Left lung (tissue), 10 donors: ENCODE data around the gene CTAG1A. TPM values are rescaled to one million over a fixed set of nuclear protein-coding genes. Genes with fewer than 3 reads are reported as not detected.
"Not testable (repeated sequence)": the region's sequence is repeated elsewhere in the genome, so short reads cannot be mapped to it uniquely, and the experiment has no call there.

Source experiments
- ATAC-seq: fragments of 200-7000 bp; cut with Tn5 transposase; one replicate; pipeline ENCODE4 v1.9.1; 2020; ENCODE audit warnings: moderate library complexity
- DNase-seq, 4 donors: peaks; one replicate each; pipeline ENCODE4 v3.0.0-alpha.2; 2013 to 2020
- H3K27ac ChIP-seq, 2 donors: fragments of 200-600 bp; sonication (generic) in 1 of 2; one replicate each; pipeline versions ENCODE4 v1.5.0 to v1.8.0; 2020 to 2021
- H3K27me3 ChIP-seq, 2 donors: fragments of 200-600 bp; sonication (generic) in 1 of 2; one replicate each; pipeline versions ENCODE4 v1.5.0 to v1.8.0; 2020 to 2021
- H3K36me3 ChIP-seq, 2 donors: fragments of 200-600 bp; sonication (generic) in 1 of 2; one replicate each; pipeline versions ENCODE4 v1.5.0 to v1.8.0; 2020 to 2021
- H3K4me1 ChIP-seq, 2 donors: fragments of 200-600 bp; one replicate each; pipeline ENCODE4 v1.8.0; 2021
- H3K4me3 ChIP-seq, 2 donors: fragments of 200-600 bp; sonication (generic) in 1 of 2; one replicate each; pipeline versions ENCODE4 v1.5.0 to v1.8.0; 2020 to 2021; ENCODE audit warnings: mild to moderate bottlenecking in 1 of 2
- H3K9me3 ChIP-seq, 2 donors: fragments of 200-600 bp; sonication (generic) in 1 of 2; one replicate each; pipeline versions ENCODE4 v1.5.0 to v1.8.0; 2020 to 2021
- intact Hi-C, 2 donors: fragments of 100-400 bp; cut with DNase I; formaldehyde crosslinking; loops; one replicate each; pipeline versions ENCODE4 v1.11.2 to v1.14.2; 2022
- polyA plus RNA-seq, 6 donors: library from polyadenylated mRNA; unstranded; fragments of 120-200 nt; gene quantifications; one replicate each; pipeline ENCODE4 v1.2.1, GENCODE V29; 2013; ENCODE audit not compliant: insufficient read length in 6 of 6
- total RNA-seq, 2 donors: library from RNA; stranded (reverse); fragmentation: NEBNext Ultra II Directional; extraction: Animal tissue kit (Norgen Biotek cat#: 25700); gene quantifications; one replicate each; pipeline ENCODE4 v1.2.1, GENCODE V29; 2021
- TF ChIP-seq, protein P1 (sequence below), 2 donors: fragments of 200-600 bp; sonication (generic) in 1 of 2; IDR thresholded peaks; one replicate each; pipeline versions ENCODE4 v1.5.0 to v1.8.0; 2021; ENCODE audit warnings: antibody characterized with exemption in 2 of 2
- donor health status: DM: no; HTN: yes; CAD: no.
- donor health status: DM: no; HTN: no; CAD: no.

The CTAG1A gene
- total and polyA plus RNA-seq, 8 donors: not detected

DNA sequence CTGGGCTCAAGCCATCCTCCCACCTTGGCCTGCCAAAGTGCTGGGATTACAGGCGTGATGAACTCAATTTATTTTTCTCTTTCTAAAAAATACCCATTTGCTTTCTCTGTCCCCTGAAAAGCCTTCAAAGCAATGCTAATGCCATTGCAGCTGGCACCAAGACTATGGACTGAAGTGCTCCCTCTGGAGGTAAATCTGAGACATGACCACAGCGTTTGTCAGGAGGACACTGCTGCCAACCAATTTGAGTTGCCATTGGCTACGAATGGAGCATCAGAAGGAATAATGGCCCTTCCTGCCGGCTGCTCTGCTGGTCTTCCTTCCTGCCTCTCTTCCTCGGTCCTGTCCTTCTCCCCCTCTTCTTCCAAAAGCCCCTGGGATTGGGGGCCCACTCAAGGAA is 9.9 kb upstream of the CTAG1A start:
- H3K27me3 ChIP-seq, H3K4me1 ChIP-seq, H3K36me3 ChIP-seq, DNase-seq, H3K4me3 ChIP-seq, intact Hi-C loops, H3K9me3 ChIP-seq, H3K27ac ChIP-seq: not testable (repeated sequence)
- peak; percentile 80 for ATAC-seq

DNA sequence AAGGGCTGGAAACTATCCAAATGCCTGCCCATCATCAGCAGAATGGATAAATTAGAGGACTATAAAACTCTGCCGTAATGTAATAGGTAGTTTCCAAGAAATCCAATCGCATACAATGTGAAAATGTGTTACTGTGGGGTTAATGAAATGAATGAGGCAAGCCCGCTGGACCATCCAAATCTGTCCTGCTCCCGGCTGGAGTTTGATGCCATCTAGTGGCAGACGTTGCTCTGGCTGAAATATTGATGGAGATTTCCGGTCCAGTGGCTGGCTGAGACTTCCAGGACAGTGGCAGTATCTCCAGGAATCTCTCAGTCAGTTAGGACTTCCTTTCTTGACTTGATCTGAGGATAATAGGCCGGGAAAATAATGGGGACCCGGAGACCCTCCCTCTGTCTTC is 1.9 kb upstream of the CTAG1A start:
- H3K4me1 ChIP-seq, H3K4me3 ChIP-seq, intact Hi-C loops, DNase-seq, H3K27me3 ChIP-seq, H3K9me3 ChIP-seq, H3K27ac ChIP-seq, H3K36me3 ChIP-seq: not testable (repeated sequence)
- ATAC-seq: peak; percentile 78

DNA sequence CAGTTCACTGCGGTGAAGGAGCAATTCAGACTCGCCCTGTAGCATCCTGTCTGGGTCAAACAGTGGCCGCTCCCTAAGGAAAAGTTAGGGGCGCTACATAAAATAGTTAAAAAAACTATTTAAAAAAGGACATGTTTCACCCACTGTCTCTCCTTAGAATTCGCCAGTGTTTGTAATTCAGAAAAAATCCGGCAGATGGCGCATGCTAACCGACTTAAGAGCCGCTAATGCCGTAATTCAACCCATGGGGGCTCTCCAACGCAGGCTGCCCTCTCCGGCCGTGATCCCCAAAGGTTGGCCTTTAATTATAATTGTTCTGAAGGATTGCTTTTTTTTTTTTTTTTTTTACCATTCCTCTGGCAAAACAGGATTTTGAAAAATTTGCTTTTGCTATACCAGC is 5.5 kb downstream of the CTAG1A start:
- DNase-seq, H3K4me3 ChIP-seq, H3K27ac ChIP-seq, ATAC-seq, intact Hi-C loops, H3K4me1 ChIP-seq, H3K9me3 ChIP-seq, H3K27me3 ChIP-seq, H3K36me3 ChIP-seq: not testable (repeated sequence)

DNA sequence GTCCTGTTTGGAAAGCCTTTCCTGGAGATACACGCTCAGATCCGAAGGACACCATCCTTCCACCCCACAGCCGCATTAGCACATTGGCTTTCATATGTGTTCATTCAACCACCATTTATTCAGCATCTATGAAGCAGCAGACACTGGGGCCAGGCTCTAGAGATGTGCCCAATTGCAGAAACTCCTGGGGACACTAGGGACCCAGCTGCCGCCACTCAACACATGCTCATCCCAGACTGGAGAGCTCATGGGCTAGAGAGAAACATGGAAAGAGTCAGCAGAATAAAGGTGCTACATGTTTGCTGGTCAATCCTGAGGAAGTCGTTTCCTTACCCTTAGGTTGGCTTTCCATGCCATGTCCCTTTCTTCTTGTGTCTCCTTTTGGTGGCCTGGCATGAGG is 7.6 kb downstream of the CTAG1A start:
- intact Hi-C loops: no loop called here
- no peak for ATAC-seq
- TF ChIP-seq, protein P1, sequence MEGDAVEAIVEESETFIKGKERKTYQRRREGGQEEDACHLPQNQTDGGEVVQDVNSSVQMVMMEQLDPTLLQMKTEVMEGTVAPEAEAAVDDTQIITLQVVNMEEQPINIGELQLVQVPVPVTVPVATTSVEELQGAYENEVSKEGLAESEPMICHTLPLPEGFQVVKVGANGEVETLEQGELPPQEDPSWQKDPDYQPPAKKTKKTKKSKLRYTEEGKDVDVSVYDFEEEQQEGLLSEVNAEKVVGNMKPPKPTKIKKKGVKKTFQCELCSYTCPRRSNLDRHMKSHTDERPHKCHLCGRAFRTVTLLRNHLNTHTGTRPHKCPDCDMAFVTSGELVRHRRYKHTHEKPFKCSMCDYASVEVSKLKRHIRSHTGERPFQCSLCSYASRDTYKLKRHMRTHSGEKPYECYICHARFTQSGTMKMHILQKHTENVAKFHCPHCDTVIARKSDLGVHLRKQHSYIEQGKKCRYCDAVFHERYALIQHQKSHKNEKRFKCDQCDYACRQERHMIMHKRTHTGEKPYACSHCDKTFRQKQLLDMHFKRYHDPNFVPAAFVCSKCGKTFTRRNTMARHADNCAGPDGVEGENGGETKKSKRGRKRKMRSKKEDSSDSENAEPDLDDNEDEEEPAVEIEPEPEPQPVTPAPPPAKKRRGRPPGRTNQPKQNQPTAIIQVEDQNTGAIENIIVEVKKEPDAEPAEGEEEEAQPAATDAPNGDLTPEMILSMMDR (IDR thresholded peaks at IDR 0.05): no peak

DNA sequence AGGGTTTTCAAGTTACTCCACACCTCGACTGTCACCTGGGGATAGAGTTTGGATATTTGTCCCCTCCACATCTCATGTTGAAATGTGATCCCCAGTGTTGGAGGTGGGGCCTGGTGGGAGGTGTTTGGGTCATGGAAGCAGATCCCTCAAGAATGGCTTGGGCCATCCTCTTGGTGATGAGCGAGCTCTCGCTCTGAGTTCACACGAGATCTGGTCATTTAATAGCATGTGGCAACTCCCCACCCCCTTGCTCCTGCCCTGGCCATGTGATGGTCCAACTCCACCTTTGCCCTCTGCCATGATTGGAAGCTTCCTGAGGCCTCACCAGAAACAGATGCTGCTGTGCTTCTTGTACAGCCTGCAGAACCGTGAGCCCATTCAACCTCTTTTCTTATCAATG is 8.3 kb downstream of the CTAG1A start:
- H3K27ac ChIP-seq: no peak overlapping the region
- H3K9me3 ChIP-seq: no peaks in the 10 kb centered on the region
- H3K4me3 ChIP-seq: no peak overlapping the region
- TF ChIP-seq, protein P1 (IDR thresholded peaks at IDR 0.05): no peak
- H3K36me3 ChIP-seq: no peaks in the 10 kb centered on the region
- intact Hi-C loops: no loop called here
- no peaks in the 10 kb centered on the region for H3K4me1 ChIP-seq
- H3K27me3 ChIP-seq: no peaks in the 10 kb centered on the region
- no peak for DNase-seq
- ATAC-seq: no peak

More for the DNA sequence above, 7.6 kb downstream of the CTAG1A start:
- no peak for DNase-seq
- no peaks in the 10 kb centered on the region for H3K9me3 ChIP-seq
- no peaks in the 10 kb centered on the region for H3K36me3 ChIP-seq
- no peak overlapping the region for H3K4me3 ChIP-seq
- no peaks in the 10 kb centered on the region for H3K27me3 ChIP-seq
- H3K4me1 ChIP-seq: no peaks in the 10 kb centered on the region
- H3K27ac ChIP-seq: no peak overlapping the region

DNA sequence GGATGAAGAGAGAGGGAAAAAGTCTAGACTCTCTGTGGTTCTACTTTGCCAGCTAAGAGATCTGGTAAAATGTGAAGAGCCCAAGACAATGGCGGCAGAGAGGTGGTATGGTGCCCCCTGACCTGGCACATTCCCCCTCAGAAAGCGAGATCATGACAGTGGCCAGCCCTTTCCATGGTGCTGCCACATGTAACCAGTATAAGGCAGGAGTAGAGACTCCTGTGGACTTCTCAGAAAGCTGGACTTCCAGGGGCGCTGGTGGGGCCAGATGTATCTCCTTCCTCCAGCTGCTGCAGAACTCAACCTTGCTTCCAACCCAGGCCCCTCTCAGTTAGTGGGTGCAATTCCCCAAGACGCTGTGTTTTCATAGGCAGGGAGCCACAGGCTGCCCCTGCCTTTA is 9.6 kb downstream of the CTAG1A start:
- TF ChIP-seq, protein P1 (IDR thresholded peaks at IDR 0.05): no peak
- DNase-seq (no peak), ATAC-seq (no peak)
- H3K9me3 ChIP-seq: no peaks in the 10 kb centered on the region
- H3K27ac ChIP-seq: no peak overlapping the region
- intact Hi-C loops: no loop called here
- no peaks in the 10 kb centered on the region for H3K36me3 ChIP-seq
- no peak overlapping the region for H3K4me3 ChIP-seq
- no peaks in the 10 kb centered on the region for H3K27me3 ChIP-seq
- H3K4me1 ChIP-seq: no peaks in the 10 kb centered on the region

DNA sequence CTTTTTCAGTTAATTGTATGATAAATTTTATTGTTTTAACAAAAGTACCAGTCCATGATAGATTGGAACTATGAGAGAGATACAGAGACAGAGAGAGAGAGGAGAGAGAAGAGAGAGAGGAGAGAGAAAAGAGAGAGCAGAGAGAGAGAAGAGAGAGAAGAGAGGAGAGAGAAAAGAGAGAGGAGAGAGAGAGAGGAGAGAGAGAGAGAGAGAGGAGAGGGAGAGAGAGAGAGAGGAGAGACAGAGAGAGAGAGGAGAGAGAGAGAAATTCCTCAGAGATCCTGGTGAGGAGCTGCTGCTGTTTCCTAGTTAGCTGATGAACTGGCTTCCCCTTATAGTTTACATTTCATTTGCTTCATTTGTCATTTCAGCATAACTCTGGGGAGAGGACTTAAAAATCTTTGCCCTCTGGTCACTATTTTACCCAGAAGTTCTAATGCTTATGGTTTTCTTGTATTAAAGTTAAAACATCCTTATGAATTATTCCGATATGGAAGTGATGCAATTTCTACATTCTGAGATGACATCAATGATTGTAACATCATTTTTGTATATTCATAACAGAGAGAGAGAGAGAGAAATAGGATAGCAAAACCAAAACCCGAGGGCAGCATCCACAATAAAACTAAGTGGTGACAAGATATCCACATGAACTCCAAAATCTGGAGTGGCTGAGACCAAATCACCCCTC is 10.8 kb downstream of the CTAG1A start:
- no peak for ATAC-seq
- no peak for DNase-seq
- Histone ChIP-seq H3K4me1 (no peaks in the 10 kb centered on the region), H3K27me3 (no peaks in the 10 kb centered on the region), H3K36me3 (no peaks in the 10 kb centered on the region), H3K4me3 (no peak overlapping the region), H3K9me3 (no peaks in the 10 kb centered on the region), H3K27ac (no peak overlapping the region)
- TF ChIP-seq, protein P1 (IDR thresholded peaks at IDR 0.05): no peak
- intact Hi-C loops: no loop called here
